Naive thymus-derived CD4-positive, alpha-beta T cell (primary cell): ENCODE measurements around the gene GRPEL1. TPM values are rescaled to one million over a fixed set of nuclear protein-coding genes. Genes with fewer than 3 reads are reported as not detected.

Experiments used
- ATAC-seq: fragments of 150-1000 bp; cut with Tn5 transposase; 2 replicates; pipeline ENCODE4 v1.10.0; 2021; ENCODE audit warnings: mild to moderate bottlenecking, moderate library complexity
- CTCF ChIA-PET: fragments of 350-600 bp; sonication (Branson Sonifier 250); formaldehyde crosslinking; loops from one replicate; lab custom pipeline; 2021; ENCODE audit warnings: antibody characterized with exemption; lab: Charles Lee
- POLR2A ChIA-PET: fragments of 350-600 bp; sonication (Branson Sonifier 250); formaldehyde crosslinking; loops from one replicate; lab custom pipeline; 2021; ENCODE audit warnings: antibody characterized with exemption, inconsistent platforms; lab: Charles Lee
- DNase-seq, 9 donors: peaks; one replicate each; pipeline versions ENCODE4 v3.0.0 to v3.0.0-alpha.2; 2020 to 2022; ENCODE audit warnings: mixed read lengths in 1 of 9
- H3K27ac ChIP-seq: one replicate; pipeline ENCODE4 v1.7.0; 2013; ENCODE audit warnings: mild to moderate bottlenecking, low read depth, low read length, moderate library complexity
- H3K27me3 ChIP-seq, 2 donors: one replicate each; pipeline ENCODE4 v1.7.0; 2013; ENCODE audit warnings: low read length in 2 of 2, mild to moderate bottlenecking in 2 of 2, moderate library complexity in 2 of 2; ENCODE audit not compliant: control insufficient read depth in 2 of 2, insufficient read depth in 2 of 2
- H3K36me3 ChIP-seq, 3 experiments: 1 replicate in 2 of 3; 2 replicates in 1 of 3; pipeline ENCODE4 v1.7.0; 2013; ENCODE audit warnings: low read length in 3 of 3, mild to moderate bottlenecking in 3 of 3, moderate library complexity in 1 of 3; ENCODE audit not compliant: insufficient read depth in 3 of 3, control insufficient read depth in 2 of 3
- H3K4me1 ChIP-seq, 2 donors: one replicate each; pipeline ENCODE4 v1.7.0; 2013; ENCODE audit warnings: low read length in 2 of 2, mild to moderate bottlenecking in 2 of 2, moderate library complexity in 1 of 2; ENCODE audit not compliant: control insufficient read depth in 2 of 2, insufficient read depth in 2 of 2
- H3K4me3 ChIP-seq: 2 replicates; pipeline ENCODE4 v1.7.0; 2013; ENCODE audit warnings: mild to moderate bottlenecking, low read length
- H3K9me3 ChIP-seq, 3 experiments: 1 replicate in 2 of 3; 2 replicates in 1 of 3; pipeline ENCODE4 v1.7.0; 2013; ENCODE audit warnings: low read length in 3 of 3; ENCODE audit not compliant: control insufficient read depth in 2 of 3
- H3K27ac Mint-ChIP-seq, 9 donors: one replicate each; pipeline ENCODE4 v1.8.0; 2020 to 2022; ENCODE audit warnings: mixed read lengths in 9 of 9, mild to moderate bottlenecking in 8 of 9, moderate library complexity in 5 of 9, inconsistent platforms in 2 of 9
- H3K27me3 Mint-ChIP-seq, 5 donors: one replicate each; pipeline ENCODE4 v1.8.0; 2021 to 2022; ENCODE audit warnings: mixed read lengths in 5 of 5, mild to moderate bottlenecking in 1 of 5
- H3K36me3 Mint-ChIP-seq, 5 donors: one replicate each; pipeline ENCODE4 v1.8.0; 2020 to 2022; ENCODE audit warnings: mixed read lengths in 5 of 5, mild to moderate bottlenecking in 3 of 5, inconsistent platforms in 1 of 5
- H3K4me1 Mint-ChIP-seq, 7 donors: one replicate each; pipeline ENCODE4 v1.8.0; 2020 to 2022; ENCODE audit warnings: mixed read lengths in 7 of 7, mild to moderate bottlenecking in 3 of 7, inconsistent platforms in 1 of 7
- H3K4me3 Mint-ChIP-seq, 10 donors: one replicate each; pipeline ENCODE4 v1.8.0; 2020 to 2022; ENCODE audit warnings: mild to moderate bottlenecking in 10 of 10, mixed read lengths in 10 of 10, moderate library complexity in 6 of 10, inconsistent platforms in 2 of 10
- H3K9me3 Mint-ChIP-seq, 11 donors: one replicate each; pipeline ENCODE4 v1.8.0; 2020 to 2022; ENCODE audit warnings: mixed read lengths in 11 of 11, mild to moderate bottlenecking in 4 of 11, inconsistent platforms in 1 of 11, moderate library complexity in 1 of 11
- intact Hi-C, 2 donors: fragments of 100-400 bp; cut with micrococcal nuclease; formaldehyde crosslinking; loops; one replicate each; pipeline ENCODE4 v1.15.1; 2023
- polyA plus RNA-seq, 2 donors: library from polyadenylated mRNA; unstranded; fragments of 300-500 nt; fragmentation: Illumina TruSeq; gene quantifications; one replicate each; pipeline ENCODE4 v1.2.3, GENCODE V29; 2021
- total RNA-seq, 6 experiments: library from RNA in 5 of 6; stranded (reverse) in 5 of 6; gene quantifications; 1 replicate in 5 of 6; 2 replicates in 1 of 6; pipeline ENCODE4 v1.2.3 and lab custom pipeline; 2021 to 2026

The GRPEL1 gene
- total RNA-seq (10 to 100 TPM; 34.5 to 53.3 (median 49.1) TPM), polyA plus RNA-seq (10 to 100 TPM; 38.3 to 45.0 TPM), total RNA-seq (lab: John Stamatoyannopoulos, UW) (69.2 reads per million, percentile 78 among the genes with 10 or more reads in this experiment)

DNA sequence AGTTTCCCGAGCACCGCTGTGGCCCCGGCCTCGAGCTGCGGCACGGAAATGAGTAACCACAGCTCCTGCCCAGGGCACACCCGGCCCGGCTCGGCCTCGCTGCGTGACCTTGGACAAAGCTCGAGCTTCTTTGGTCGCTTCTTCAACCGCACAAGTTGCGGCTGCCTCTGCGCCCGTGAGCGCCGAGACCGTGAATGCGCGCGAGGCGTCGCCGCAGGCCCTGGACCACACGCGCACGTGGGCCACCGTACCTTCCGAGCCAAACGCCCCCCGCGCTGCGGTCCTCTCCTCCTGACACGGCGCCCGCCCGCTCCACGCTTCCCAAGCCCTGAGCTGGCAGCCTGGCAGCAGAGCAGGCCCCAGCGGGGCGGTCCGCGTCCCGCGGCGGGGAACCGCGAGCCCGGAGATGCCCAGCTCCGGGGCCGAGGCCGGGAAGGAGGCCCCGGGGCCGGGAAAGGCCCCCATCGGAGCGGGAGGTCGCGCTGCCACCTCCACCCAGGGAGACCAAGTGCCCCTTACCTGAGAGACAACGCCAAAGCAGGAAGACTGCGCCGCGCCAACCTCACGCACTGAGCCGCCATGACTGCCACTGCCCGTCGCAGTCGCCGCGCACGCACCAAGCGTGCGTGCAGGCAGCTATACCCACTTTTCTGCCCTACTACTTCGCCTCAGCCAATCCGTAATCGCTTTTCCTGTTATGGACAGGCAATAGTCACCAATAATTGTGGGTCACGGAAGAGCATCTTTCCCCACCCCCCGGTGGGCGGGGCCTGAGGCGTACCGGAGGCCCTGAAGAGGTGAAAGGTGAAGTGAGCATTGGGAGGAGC, at the start of gene GRPEL1:
TSS of gene GRPEL1 (minus strand) at position 613 of the 827 bp plus-strand sequence. CDS start at position 581, 32 bp downstream.
- H3K4me3 ChIP-seq, result peak within 1 kb of the TSS; percentile 95
- intact Hi-C loops, result loop anchor here (1.0 to 2.0 kb wide), 13 partner anchors 24 to 492 kb away; partner anchors contain the start of genes BLOC1S4 (in 2 of the 2), MRFAP1 (in 2 of the 2), TADA2B (in 2 of the 2) and TBC1D14 (in 2 of the 2)
- peaks cover 35 to 70% (median 49%) of the 10 kb centered on the region in 7 donors for H3K4me1 Mint-ChIP-seq
- ChIA-PET POLR2A (interaction anchor here (0.6 to 10.5 kb wide), 34 partner anchors 10 to 1361 kb away, joined by 3 to 173 read pairs (median 5); partner anchors contain the start of genes BLOC1S4, MRFAP1, MRFAP1L1 and TADA2B), CTCF (interaction anchor here (1.0 to 6.3 kb wide), 8 partner anchors 19 to 809 kb away, joined by 3 to 73 read pairs (median 10); partner anchors contain the start of gene TADA2B)
- H3K27me3 ChIP-seq, result no peaks in the 10 kb centered on the region
- H3K4me1 ChIP-seq, result peaks cover 27% of the 10 kb centered on the region in 2 donors
- H3K27ac ChIP-seq, result peak within 1 kb of the TSS; percentile 88
- no peaks in the 10 kb centered on the region for H3K9me3 ChIP-seq
- peak; percentile 100 for DNase-seq
- H3K36me3 Mint-ChIP-seq, result peaks cover 0 to 16% (median 13%) of the 10 kb centered on the region in 5 donors
- peak within 1 kb of the TSS; percentile 91 to 98 (median 96) for H3K27ac Mint-ChIP-seq
- no peaks in the 10 kb centered on the region for H3K9me3 Mint-ChIP-seq
- H3K36me3 ChIP-seq, result peaks cover 5 to 28% (median 11%) of the 10 kb centered on the region in 3 experiments
- peak; percentile 96 for ATAC-seq
- peak within 1 kb of the TSS; percentile 89 to 98 (median 95) for H3K4me3 Mint-ChIP-seq
- peaks cover 0 to 13% (median 0%) of the 10 kb centered on the region in 5 donors for H3K27me3 Mint-ChIP-seq

GRCh38 chr4:7116705-7117104, 48.8 kb upstream of the GRPEL1 start:
- Mint-ChIP-seq H3K4me1 (peaks cover 0 to 4% (median 0%) of the 10 kb centered on the region in 7 donors), H3K4me3 (no peak overlapping the region), H3K27me3 (peaks cover 2 to 39% (median 28%) of the 10 kb centered on the region in 5 donors), H3K9me3 (peaks cover 0 to 31% (median 9%) of the 10 kb centered on the region in 11 donors), H3K27ac (no peak overlapping the region), H3K36me3 (peaks cover 0 to 10% (median 0%) of the 10 kb centered on the region in 5 donors)
- ATAC-seq (no peak), DNase-seq (no peak)
- POLR2A ChIA-PET, result no interaction called here
- Histone ChIP-seq H3K27me3 (no peaks in the 10 kb centered on the region), H3K27ac (no peak overlapping the region), H3K36me3 (no peaks in the 10 kb centered on the region), H3K4me3 (no peak overlapping the region), H3K9me3 (peaks cover 0 to 6% (median 0%) of the 10 kb centered on the region in 3 experiments), H3K4me1 (no peaks in the 10 kb centered on the region)
- CTCF ChIA-PET, result no interaction called here
- intact Hi-C loops, result no loop called here

DNA sequence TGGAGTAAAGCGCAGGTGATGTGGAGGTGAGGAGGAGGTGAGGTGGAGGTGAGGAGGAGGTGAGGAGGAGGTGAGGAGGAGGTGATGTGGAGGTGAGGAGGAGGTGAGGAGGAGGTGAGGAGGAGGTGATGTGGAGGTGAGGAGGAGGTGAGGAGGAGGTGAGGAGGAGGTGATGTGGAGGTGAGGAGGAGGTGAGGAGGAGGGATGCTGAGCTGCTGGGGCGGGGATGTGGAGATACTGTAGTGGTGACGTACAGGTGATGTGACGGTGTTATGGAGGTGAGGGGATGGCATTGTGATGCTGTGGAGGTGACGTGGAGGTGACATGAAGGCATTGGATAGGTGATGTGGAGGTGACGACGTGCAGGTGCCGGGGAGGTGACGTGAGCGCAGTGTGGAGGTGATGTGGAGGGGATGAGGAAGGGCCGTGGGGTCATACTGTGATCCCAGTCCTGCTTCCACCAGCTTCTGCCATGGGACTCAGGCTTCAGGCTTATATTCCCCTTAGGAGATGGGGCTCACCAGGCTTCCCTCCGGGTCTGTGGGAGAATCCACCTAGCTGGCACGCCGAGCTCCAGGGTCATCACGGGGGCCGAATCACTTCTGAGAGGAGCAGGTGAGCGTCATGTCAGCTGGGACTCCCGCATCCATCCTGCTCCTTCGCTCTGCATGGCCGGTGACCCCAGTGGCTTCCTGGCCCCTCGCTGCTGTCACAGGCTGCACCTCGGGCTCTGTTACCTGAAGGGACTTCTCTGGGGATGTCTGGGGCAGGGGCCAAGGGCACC, 47.9 kb upstream of the GRPEL1 start:
- Histone ChIP-seq H3K4me1 (no peaks in the 10 kb centered on the region), H3K9me3 (peaks cover 0 to 6% (median 0%) of the 10 kb centered on the region in 3 experiments), H3K27ac (no peak overlapping the region), H3K4me3 (no peak overlapping the region), H3K27me3 (no peaks in the 10 kb centered on the region), H3K36me3 (no peaks in the 10 kb centered on the region)
- Mint-ChIP-seq H3K9me3 (peaks cover 0 to 31% (median 9%) of the 10 kb centered on the region in 11 donors), H3K27ac (no peak overlapping the region), H3K36me3 (peaks cover 0 to 10% (median 0%) of the 10 kb centered on the region in 5 donors), H3K27me3 (peaks cover 2 to 36% (median 28%) of the 10 kb centered on the region in 5 donors), H3K4me3 (no peak overlapping the region), H3K4me1 (peaks cover 0 to 3% (median 0%) of the 10 kb centered on the region in 7 donors)
- POLR2A ChIA-PET, result no interaction called here
- ATAC-seq, result no peak
- CTCF ChIA-PET, result no interaction called here
- intact Hi-C loops, result no loop called here
- no peak for DNase-seq

- intact Hi-C loops, result no loop called here
- peaks cover 0 to 5% (median 0%) of the 10 kb centered on the region in 5 donors for H3K36me3 Mint-ChIP-seq
- H3K9me3 Mint-ChIP-seq, result peaks cover 0 to 18% (median 3%) of the 10 kb centered on the region in 11 donors
- DNase-seq (no peak), ATAC-seq (no peak)
- Histone ChIP-seq H3K9me3 (peaks cover 0 to under 1% (median 0%) of the 10 kb centered on the region in 3 experiments), H3K4me1 (no peaks in the 10 kb centered on the region), H3K4me3 (no peak overlapping the region), H3K36me3 (no peaks in the 10 kb centered on the region), H3K27ac (no peak overlapping the region), H3K27me3 (no peaks in the 10 kb centered on the region)
- ChIA-PET POLR2A (no interaction called here), CTCF (no interaction called here)
- no peak overlapping the region for H3K27ac Mint-ChIP-seq
- H3K4me3 Mint-ChIP-seq, result no peak overlapping the region
- peaks cover 0 to 13% (median 4%) of the 10 kb centered on the region in 5 donors for H3K27me3 Mint-ChIP-seq
- H3K4me1 Mint-ChIP-seq, result peaks cover 0 to 1% (median 0%) of the 10 kb centered on the region in 7 donors
These were observed 44.8 kb upstream of the GRPEL1 start for GRCh38 chr4:7112656-7113055.

GRCh38 chr4:7111441-7111840, 43.6 kb upstream of the GRPEL1 start:
- Mint-ChIP-seq H3K4me1 (peaks cover 0 to 1% (median 0%) of the 10 kb centered on the region in 7 donors), H3K4me3 (no peak overlapping the region), H3K9me3 (peaks cover 0 to 11% (median 2%) of the 10 kb centered on the region in 11 donors), H3K36me3 (peaks cover 0 to 5% (median 0%) of the 10 kb centered on the region in 5 donors), H3K27ac (no peak overlapping the region), H3K27me3 (peaks cover 0 to 7% (median 4%) of the 10 kb centered on the region in 5 donors)
- ATAC-seq (no peak), DNase-seq (no peak)
- intact Hi-C loops, result no loop called here
- no peaks in the 10 kb centered on the region for H3K36me3 ChIP-seq
- H3K4me1 ChIP-seq, result no peaks in the 10 kb centered on the region
- CTCF ChIA-PET, result no interaction called here
- no peak overlapping the region for H3K4me3 ChIP-seq
- H3K27me3 ChIP-seq, result no peaks in the 10 kb centered on the region
- POLR2A ChIA-PET, result no interaction called here
- no peak overlapping the region for H3K27ac ChIP-seq
- no peaks in the 10 kb centered on the region for H3K9me3 ChIP-seq

- Histone ChIP-seq H3K4me3 (no peak overlapping the region), H3K4me1 (no peaks in the 10 kb centered on the region), H3K27me3 (no peaks in the 10 kb centered on the region), H3K9me3 (no peaks in the 10 kb centered on the region), H3K36me3 (no peaks in the 10 kb centered on the region), H3K27ac (no peak overlapping the region)
- H3K9me3 Mint-ChIP-seq, result peaks cover 0 to 8% (median 2%) of the 10 kb centered on the region in 11 donors
- intact Hi-C loops, result no loop called here
- no peak overlapping the region for H3K4me3 Mint-ChIP-seq
- H3K36me3 Mint-ChIP-seq, result peaks cover 0 to 5% (median 0%) of the 10 kb centered on the region in 5 donors
- no peak overlapping the region for H3K27ac Mint-ChIP-seq
- ChIA-PET CTCF (no interaction called here), POLR2A (no interaction called here)
- ATAC-seq, result no peak
- peaks cover 0 to 1% (median 0%) of the 10 kb centered on the region in 7 donors for H3K4me1 Mint-ChIP-seq
- H3K27me3 Mint-ChIP-seq, result peaks cover 0 to 6% (median 4%) of the 10 kb centered on the region in 5 donors
- no peak for DNase-seq
These were observed 42.7 kb upstream of the GRPEL1 start for GRCh38 chr4:7110546-7110945.
